ENCODE data around the gene GALP.
"Not testable (repeated sequence)": the region's sequence is repeated elsewhere in the genome, so short reads cannot be mapped to it uniquely, and the experiment has no call there.

GALP gene

DNA sequence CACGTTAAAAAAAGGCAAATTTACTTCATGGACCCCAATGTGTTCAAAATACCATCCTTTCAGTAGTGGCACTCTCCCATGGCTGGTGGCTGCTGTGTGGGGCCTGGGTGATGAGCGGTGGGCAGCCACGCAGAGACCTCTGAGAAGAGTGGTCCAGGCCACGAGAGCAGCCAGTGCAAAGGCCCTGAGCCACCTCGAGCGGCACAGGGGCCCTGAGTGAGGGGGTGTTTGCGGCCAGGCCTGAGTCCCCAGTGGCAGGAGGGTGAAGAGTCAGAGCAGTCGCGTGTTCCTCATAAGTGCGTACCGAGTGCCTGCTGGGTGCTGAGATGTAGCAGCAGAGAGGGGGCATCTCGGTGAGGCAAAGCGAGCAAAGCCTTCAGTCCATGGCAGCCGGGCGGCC, 27.7 kb upstream of the GALP start:
- DNase-seq (ENCODE audit: low spot score), result no peak

DNA sequence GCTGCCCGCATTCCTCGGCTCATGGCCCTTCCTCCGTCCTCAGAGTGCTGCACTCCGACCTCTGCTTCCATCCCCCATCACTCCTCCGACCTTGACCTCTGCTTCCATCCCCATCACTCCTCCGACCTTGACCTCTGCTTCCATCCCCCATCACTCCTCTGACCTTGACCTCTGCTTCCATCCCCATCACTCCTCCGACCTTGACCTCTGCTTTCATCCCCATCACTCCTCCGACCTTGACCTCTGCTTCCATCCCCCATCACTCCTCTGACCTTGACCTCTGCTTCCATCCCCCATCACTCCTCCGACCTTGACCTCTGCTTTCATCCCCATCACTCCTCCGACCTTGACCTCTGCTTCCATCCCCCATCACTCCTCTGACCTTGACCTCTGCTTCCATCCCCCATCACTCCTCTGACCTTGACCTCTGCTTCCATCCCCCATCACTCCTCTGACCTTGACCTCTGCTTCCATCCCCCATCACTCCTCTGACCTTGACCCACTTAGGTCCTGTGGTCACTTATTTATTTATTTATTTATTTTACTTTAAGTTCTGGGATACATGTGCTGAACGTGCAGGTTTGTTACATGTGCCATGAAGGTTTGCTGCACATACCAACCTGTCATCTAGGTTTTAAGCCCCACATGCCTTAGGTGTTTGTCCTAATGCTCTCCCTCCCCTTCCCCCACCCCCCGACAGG, 26.7 kb upstream of the GALP start:
- DNase-seq (ENCODE audit: low spot score), result not testable (repeated sequence)

DNA sequence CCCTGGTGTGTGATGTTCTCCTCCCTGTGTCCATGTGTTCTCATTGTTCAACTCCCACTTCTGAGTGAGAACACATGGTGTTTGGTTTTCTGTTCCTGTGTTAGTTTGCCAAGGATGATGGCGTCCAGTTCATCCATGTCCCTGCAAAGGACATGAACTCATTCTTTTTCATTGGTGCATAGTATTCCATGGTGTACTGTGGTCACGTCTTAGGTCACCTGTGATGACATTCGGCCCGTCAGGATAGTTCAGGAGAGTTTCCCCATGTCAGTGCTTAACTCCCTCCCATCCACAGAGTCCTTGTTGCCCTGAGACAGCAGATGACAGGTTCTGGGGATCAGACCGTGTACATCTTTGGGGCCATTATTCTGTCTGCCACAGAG, 26.2 kb upstream of the GALP start:
- DNase-seq (ENCODE audit: low spot score), result no peak

DNA sequence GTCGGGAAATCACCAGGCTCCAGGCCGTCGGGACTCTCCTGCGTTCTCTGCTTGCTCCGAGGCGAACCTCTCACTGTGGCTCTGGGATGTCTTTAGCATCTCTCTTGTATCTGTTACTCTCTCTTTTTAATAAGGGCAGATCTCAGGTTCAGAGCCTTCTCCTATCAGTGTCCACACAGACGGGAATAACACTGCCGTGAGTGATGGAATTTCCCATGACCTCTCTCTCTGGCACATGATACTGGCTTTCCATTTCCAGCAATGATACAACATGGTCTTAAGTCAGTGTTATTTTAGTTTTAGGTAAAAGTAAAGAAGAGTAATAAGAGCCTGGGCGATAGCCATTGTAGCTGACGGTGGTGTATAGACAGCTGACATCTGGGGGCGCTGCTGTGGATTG, 25.4 kb upstream of the GALP start:
- DNase-seq (ENCODE audit: low spot score), result no peak

DNA sequence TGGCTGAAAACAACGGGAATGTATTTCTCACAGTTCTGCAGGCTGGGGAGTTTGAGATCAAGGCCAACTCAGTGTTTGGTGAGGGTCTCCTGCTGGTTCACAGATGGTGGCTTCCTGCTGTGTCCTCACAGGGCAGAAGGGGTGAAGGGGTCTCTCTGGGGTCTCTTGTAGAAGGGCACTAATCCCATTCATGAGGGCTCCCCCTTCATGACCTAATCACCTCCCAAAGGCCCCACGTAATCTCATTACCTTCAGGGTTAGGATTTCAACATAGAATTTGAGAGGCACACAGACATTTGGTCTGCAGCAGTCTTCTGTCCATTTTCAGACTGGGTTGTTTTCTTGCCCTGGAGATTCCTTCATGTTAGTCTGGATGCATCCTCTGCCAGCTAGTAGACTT, 23.2 kb upstream of the GALP start:
- DNase-seq (ENCODE audit: low spot score), result no peak

DNA sequence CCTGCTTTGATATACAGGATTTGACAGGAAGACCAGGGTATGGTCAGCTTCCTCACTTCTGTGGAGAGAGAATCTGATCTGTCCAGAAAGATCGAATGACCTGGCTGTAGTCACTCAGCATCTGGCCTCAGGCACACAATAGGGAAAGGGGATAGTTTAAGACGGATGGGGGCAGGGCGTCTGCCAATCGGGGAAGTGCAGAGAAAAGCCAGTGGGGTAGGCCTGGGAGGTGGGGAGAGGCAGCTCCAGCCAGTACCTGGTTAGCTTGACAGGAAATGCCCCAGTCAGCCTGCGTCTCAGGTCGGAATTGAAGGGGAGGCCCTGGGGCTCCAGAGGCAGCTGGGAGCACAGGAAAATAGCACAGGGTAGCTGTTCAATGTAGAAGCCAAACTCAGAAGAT, 22.3 kb upstream of the GALP start:
- no peak for DNase-seq (ENCODE audit: low spot score)

DNA sequence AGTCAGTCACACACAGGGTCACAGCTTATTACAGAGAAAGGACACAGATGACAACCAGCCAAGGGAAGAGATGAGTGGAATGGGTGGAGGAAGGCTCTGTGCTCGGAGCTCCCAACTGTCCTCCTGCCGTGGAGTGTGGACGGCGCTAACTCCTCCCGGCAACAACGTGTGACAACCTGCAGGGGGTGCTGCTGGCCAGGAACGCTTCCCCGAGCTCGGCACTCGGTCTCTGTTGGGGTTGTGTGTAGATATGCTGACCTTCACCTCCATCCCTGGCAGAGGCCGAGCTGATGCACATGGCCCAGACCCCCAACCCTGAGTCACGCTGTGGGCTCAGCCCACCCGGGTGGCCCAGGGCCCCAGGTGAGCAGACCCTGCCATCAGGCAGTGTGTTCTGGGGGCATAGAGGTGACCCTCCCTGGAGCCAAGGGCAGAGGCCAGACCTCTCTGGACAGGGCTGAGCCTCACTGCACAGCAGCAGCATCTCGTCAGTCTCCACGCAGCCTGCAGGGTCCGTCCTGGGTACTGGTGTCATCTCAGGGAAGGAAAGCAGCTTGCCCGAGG, 20.6 kb upstream of the GALP start:
- DNase-seq (ENCODE audit: low spot score), result no peak

DNA sequence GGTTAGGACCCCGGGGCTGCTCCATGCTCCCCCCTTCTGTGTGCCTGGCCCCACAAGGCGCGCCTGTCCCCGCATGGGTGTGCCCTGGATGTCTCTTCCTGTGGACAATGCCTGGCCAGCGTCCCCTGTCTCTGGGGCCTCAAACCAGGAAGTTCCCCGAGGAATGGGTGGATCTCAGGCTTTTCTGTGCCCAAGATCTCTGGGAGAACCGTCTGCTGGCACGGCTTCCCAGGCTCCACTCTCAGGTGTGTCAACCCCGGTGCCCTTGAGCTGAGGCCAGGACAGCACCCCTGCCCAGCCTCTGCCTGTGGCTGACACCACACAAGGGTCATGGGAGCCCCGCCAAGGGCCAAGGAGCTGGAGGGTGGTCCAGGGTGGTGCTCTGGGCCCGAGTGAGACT, 19.0 kb upstream of the GALP start:
- DNase-seq (ENCODE audit: low spot score), result no peak

DNA sequence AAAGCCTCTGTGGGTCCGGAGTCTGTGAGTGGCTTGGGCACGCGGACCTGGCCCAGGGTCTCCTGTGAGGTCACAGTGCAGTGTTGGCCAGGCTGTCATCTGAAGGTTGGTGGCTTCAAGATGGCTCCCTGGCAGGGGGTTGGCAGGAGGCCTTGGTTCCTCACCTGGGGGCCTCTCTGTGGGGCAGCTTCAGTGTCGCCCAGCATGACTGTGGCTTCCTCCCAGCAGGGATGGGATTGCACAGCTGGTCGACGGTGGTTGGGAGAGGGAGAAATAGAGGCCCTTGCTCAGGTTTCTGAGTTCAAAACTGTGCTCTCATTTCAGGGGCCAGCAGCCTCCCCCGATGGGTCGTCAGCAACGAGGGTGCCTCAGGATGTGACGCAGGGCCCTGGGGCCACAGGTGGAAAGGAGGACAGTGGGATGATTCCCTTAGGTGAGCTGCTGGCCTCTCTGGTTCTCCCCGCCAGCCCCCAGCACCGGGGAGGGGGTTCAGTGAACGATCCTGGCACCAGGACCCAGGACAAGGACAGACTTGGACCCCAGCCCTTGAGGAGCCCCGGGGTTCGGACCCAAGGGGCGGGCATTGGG, 17.5 kb upstream of the GALP start:
- DNase-seq (ENCODE audit: low spot score), result no peak

DNA sequence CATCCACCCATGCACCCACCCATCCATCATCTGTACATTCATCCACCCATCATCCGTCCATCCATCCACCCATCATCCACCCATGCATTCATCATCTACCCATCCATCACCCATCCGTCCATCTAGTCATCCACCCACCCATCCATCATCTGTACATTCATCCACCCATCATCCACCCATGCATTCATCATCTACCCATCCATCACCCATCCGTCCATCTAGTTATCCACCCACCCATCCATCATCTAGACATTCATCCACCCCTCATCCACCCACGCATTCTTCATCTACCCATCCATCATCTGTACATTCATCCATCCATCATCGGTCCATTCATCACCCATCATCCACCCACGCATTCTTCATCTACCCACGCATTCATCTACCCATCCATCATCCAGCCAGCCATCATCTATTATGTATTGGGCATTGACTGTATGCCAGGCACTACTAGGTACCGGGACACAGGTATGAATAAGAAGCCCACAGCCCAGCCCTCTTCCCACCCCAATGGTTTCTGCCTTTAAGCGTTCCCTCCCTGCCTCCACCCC, 16.7 kb upstream of the GALP start:
- DNase-seq (ENCODE audit: low spot score), result no peak

DNA sequence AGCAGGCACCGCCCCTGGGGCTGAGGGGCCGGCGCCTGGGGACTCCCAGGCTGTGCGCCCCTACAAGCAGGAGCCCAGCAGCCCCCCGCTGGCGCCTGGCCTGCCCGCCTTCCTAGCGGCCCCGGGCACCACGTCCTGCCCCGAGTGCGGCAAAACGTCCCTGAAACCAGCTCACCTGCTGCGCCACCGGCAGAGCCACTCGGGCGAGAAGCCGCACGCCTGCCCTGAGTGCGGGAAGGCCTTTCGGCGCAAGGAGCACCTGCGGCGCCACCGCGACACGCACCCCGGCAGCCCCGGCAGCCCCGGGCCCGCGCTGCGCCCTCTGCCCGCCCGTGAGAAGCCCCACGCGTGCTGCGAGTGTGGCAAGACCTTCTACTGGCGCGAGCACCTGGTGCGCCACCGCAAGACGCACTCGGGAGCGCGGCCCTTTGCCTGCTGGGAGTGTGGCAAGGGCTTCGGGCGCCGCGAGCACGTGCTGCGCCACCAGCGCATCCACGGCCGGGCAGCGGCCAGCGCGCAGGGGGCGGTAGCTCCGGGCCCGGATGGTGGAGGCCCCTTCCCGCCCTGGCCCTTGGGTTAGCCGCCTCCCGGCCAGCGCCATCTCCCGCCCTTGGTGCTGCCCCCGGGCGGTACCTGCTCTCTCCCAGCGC, 16.1 kb upstream of the GALP start:
- DNase-seq (ENCODE audit: low spot score), result no peak

DNA sequence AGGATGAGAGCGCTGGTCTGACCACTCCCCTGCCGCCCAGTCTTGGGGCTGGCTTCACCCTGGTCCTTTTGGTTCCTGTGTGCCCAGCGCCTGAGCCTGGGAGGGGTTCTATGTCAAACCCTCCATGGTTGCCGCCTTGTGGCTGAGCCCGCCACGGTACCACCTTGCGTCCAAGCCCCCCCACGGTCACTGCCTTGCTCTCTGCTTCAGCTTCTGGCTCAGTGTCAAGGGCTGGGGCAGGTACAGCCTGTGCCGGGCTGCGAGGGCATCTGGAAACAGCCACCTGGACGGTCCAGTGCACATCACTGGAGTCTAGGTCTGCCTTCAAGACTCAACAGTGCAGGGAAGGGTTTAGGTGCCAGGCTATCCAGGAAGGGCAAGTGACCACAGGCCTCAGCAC, 14.3 kb upstream of the GALP start:
- no peak for DNase-seq (ENCODE audit: low spot score)

DNA sequence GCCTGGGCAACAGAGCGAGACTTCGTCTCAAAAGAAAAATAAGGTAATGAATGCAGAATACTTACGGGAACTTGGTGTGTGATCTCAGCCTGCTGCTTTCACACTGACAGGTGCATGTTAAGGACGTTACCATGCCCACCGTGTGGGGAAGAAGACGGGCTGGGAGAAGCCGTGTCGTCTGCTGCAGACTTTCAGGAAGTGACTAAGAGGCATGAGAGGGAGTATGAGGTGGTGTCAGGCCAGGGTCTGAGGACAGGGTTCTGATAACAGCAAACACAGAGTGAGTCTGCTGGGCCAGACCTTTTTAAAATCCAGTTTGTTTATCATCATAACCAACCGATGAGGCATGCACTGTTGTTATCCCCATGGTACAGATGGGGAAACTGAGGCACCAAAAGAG, 13.6 kb upstream of the GALP start:
- DNase-seq (ENCODE audit: low spot score), result no peak

DNA sequence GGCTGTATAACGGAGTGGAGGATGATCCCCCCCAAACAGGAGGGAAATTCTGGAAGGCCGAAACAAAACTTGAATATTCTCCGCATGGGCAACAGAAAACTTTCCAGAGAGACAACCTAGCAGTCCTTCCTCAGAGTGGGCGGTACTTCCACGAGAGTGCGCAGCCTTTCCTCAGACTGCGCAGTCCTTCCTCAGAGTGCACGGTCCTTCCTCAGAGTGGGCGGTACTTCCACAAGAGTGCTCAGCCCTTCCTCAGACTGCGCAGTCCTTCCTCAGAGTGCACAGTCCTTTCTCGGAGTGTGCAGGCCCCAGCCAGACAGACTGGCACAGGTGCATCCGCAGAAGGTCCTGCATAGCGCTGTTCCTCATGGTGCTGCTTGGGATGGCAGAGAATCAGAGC, 12.7 kb upstream of the GALP start:
- DNase-seq (ENCODE audit: low spot score), result no peak

DNA sequence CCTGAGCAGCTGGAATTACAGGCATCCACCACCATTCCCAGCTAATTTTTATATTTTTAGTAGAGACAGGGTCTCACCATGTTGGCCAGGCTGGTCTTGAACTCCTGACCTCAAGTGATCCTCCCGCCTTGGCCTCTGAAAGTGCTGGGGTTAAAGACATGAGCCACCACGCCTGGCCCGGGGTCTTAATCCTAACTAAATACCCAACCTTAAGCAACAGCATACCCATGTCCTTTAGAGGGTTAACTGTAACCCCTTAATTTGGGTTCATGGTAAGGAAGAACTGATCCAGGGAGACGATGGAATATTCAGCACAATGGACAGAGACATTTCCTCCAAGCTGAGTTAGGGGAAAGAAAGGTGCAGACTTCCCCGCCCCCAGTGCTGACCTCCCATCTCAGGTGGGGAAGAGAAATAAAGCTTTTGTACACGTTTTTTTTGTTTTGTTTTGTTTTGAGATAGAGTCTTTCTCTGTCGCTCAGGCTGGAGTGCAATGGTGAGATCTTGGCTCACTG, 8.7 kb upstream of the GALP start:
- no peak for DNase-seq (ENCODE audit: low spot score)

DNA sequence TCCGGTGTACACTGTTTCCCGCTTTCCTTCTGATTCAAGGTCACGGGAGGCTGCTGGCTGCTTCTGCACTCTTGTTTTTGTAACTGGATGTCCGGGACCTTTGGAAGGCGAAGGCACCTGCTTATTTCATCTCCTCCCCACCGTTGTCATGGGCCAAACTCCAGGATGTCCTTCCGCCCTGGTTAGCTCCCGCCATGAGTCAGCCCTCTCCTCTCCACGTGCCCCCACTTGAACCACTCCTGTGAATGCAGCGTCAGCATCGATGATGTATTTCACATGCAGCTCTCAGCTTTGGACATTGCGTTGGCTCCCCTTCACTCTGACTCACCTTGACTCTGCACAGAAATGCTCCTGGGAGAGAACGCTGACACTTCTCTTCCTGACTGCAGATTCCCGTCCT, 5.5 kb upstream of the GALP start:
- no peak for DNase-seq (ENCODE audit: low spot score)

DNA sequence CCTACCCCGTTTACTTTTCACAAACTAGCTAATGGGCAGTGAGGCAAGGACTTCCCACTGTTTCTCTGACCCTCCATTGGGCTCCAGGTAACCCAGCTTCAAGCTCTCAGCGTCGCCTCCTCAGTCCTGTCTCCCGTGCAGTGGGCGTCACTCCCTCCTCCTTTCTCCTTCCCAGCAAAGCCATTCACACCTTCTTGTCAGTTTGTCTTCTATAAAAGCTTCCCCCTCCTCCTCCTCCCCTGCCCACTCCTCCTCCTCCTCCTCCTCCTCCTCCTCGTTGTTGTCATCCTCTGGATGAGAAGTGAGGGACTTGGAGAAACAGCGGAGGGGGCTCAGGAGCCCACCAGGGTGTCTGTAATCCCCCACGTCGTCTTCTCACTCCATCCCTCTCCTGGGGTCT, 1.7 kb upstream of the GALP start:
- DNase-seq (ENCODE audit: low spot score), result no peak

DNA sequence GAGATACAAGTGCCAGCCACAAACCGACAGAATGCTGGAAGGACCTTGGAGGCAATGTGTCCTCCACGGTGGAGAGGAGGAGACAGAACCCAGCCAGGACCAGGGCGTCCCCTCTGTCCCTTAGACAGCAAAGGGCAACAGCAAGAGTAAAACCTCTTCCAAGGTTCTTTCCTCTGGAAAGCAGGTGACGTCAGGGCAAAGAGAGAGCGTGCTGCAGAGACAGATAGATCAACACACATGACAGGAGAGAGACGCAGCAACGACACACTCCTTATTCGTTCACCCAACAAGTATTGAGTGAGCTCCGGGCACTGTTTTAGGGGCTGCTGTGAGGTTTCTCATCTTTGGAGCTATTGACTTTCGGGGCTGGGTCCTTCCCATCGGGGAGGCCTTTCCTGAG, 1.3 kb upstream of the GALP start:
- no peak for DNase-seq (ENCODE audit: low spot score)

DNA sequence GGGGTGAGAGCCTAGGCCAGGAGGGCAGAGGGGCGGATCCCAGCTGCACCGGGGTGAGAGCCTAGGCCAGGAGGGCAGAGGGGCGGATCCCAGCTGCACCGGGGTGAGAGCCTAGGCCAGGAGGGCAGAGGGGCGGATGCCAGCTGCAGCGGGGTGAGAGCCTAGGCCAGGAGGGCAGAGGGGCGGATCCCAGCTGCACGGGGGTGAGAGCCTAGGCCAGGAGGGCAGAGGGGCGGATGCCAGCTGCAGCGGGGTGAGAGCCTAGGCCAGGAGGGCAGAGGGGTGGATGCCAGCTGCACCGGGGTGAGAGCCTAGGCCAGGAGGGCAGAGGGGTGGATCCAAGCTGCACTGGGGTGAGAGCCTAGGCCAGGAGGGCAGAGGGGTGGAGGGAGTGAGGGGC, 502 bp downstream of the GALP start:
- not testable (repeated sequence) for DNase-seq (ENCODE audit: low spot score)

DNA sequence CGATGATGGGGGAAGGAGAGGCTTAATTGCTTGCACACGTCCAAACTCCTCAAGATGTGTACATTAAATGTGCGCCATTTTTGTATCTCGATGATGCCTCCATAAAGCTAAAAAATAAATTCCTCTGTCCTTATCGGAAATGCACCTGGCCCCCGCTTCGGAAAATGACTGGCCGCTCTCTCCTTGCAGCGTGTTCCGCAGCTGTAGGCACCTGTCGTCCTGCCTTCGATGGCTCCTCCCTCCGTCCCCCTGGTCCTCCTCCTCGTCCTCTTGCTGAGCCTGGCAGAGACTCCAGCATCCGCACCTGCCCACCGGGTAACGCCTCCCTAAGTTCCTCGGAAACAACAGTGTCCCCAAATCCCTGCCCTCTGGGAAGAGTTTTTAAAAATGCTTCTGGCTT, 1.1 kb downstream of the GALP start:
- DNase-seq (ENCODE audit: low spot score), result no peak

DNA sequence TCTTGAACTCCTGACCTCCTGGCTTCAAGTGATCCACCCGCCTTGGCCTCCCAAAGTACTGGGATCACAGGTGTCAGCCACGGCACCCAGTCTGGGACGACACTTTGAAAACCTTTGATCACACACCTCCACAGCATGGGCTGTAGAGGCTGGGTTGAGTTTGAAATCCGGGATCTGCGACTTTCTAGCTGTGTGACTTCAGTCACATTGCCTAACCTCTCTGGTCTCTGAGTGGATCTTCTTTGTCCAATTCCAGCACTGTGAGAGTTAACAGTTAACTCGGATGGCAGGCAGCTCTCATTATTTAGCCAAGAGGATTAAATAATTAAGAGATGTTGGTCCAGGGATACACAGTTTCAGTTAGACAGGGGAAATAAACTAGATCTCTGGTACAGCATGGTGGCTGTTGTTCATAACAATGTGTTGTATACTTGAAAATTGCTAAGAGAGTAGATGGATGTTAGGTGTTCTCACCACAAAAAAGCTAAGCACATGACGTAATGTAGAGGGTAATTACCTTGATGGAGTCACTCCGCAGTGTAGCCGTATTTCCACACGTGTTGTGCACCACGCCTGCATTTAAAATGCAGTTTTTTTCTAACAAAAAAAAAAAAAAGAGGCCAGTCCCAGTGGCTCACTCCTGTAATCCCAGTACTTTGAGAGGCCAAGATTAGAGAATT, 1.9 kb downstream of the GALP start:
- DNase-seq (ENCODE audit: low spot score), result no peak

DNA sequence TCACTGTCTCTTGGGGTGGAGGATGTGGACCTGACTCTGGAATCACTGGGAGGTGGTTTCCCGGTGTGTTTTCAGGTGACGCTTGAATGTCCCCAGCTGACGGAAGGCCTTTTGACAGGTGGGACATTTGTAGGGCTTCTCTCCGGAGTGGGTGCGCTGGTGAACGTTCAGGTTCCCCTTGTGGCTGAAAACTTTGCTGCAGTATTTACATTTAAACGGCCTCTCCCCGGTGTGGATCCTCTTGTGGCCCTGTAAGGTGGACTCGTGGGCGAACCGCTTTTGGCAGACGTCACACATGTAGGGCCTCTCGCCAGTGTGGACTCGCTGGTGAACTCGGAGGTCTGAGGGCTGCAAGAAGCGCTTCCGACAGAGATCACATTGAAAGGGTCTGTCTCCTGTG, 14.0 kb downstream of the GALP start:
- DNase-seq (ENCODE audit: low spot score), result no peak
